ENCODE measurements around the gene KATNAL2. TPM values are rescaled to one million over a fixed set of nuclear protein-coding genes. Genes with fewer than 3 reads are reported as not detected.

The KATNAL2 gene
- total RNA-seq, 1 experiment from 2014 or later = 2.0 TPM

DNA sequence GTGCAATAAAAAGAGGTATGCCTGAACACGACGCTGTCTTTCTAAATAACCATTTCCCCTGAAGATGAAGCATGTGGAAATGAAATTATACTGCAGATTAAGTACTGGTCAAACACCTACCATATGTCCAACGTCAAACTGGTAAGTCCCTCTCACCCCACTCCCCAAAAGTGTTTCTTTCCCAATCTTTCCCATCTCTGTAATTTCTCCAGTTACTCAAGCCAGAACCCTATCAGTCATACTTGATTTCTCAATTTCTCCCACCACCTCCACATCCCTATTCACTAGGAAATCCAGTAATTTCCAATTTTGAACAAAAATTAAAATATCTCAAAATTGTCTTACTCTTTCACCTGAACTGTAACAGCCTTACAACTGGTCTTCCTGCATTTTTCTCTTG is 203.7 kb downstream of the KATNAL2 start:
- ATAC-seq = no peak
- POLR2A ChIA-PET (ENCODE audit: unreplicated experiment) = no interaction called here

GRCh38 chr18:47141289-47141688 is 223.9 kb downstream of the KATNAL2 start:
- Histone ChIP-seq H3F3A (ENCODE audit: low read length, unreplicated experiment) (no peaks in the 10 kb centered on the region), H2AFZ (ENCODE audit: low read length) (no peak overlapping the region), H3K36me3 (ENCODE audit: low read depth, low read length) (no peaks in the 10 kb centered on the region), H3K27me3 (ENCODE audit: low read length) (no peaks in the 10 kb centered on the region), H3K9me2 (replicated peaks; ENCODE audit: low read length) (no peaks in the 10 kb centered on the region), H3K9ac (ENCODE audit: low read length) (no peak overlapping the region), H3K9me3 (ENCODE audit: low read length) (no peaks in the 10 kb centered on the region), H3K4me3 (ENCODE audit: low read length) (no peak overlapping the region), H3K4me1 (ENCODE audit: insufficient read depth, low read length) (no peaks in the 10 kb centered on the region), H3K79me2 (ENCODE audit: low read length) (peaks cover 21% of the 10 kb centered on the region), H3K27ac (ENCODE audit: low read length) (no peak overlapping the region), H3K4me2 (ENCODE audit: low read length) (no peak overlapping the region), H4K20me1 (ENCODE audit: low read length) (no peaks in the 10 kb centered on the region)
- no peak for DNase-seq
- no TSS peak for BruUV-seq (replicated peaks)
- no peak for TF ChIP-seq EZH2 (IDR thresholded peaks at IDR 0.05; ENCODE audit: low read length, unreplicated experiment)
- TF ChIP-seq EZH2phosphoT487 (IDR thresholded peaks at IDR 0.05; ENCODE audit: borderline replicate concordance, low read length) = no peak
- TF ChIP-seq, protein P1, sequence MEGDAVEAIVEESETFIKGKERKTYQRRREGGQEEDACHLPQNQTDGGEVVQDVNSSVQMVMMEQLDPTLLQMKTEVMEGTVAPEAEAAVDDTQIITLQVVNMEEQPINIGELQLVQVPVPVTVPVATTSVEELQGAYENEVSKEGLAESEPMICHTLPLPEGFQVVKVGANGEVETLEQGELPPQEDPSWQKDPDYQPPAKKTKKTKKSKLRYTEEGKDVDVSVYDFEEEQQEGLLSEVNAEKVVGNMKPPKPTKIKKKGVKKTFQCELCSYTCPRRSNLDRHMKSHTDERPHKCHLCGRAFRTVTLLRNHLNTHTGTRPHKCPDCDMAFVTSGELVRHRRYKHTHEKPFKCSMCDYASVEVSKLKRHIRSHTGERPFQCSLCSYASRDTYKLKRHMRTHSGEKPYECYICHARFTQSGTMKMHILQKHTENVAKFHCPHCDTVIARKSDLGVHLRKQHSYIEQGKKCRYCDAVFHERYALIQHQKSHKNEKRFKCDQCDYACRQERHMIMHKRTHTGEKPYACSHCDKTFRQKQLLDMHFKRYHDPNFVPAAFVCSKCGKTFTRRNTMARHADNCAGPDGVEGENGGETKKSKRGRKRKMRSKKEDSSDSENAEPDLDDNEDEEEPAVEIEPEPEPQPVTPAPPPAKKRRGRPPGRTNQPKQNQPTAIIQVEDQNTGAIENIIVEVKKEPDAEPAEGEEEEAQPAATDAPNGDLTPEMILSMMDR (conservative IDR thresholded peaks at IDR 0.05; ENCODE audit: low read depth, low read length) = no peak
- no peak for ATAC-seq
- ChIA-PET CTCF (no interaction called here), POLR2A (ENCODE audit: unreplicated experiment) (no interaction called here)
- intact Hi-C loops (cut with micrococcal nuclease) = no loop called here

More for the DNA sequence above, 203.7 kb downstream of the KATNAL2 start:
- H4K20me1 ChIP-seq (ENCODE audit: low read length) = no peaks in the 10 kb centered on the region
- no peaks in the 10 kb centered on the region for H3K9me2 ChIP-seq (replicated peaks; ENCODE audit: low read length)
- BruUV-seq (replicated peaks) = no TSS peak
- no peaks in the 10 kb centered on the region for H3K27me3 ChIP-seq (ENCODE audit: low read length)
- no peak for DNase-seq
- no peak overlapping the region for H2AFZ ChIP-seq (ENCODE audit: low read length)
- no peaks in the 10 kb centered on the region for H3K9me3 ChIP-seq (ENCODE audit: low read length)
- no peak overlapping the region for H3K27ac ChIP-seq (ENCODE audit: low read length)
- no peak overlapping the region for H3K4me3 ChIP-seq (ENCODE audit: low read length)
- CTCF ChIA-PET = no interaction called here
- H3K36me3 ChIP-seq (ENCODE audit: low read depth, low read length) = no peaks in the 10 kb centered on the region
- H3K79me2 ChIP-seq (ENCODE audit: low read length) = no peaks in the 10 kb centered on the region
- no peak overlapping the region for H3K9ac ChIP-seq (ENCODE audit: low read length)
- TF ChIP-seq, protein P1 (conservative IDR thresholded peaks at IDR 0.05; ENCODE audit: low read depth, low read length) = no peak
- TF ChIP-seq EZH2phosphoT487 (IDR thresholded peaks at IDR 0.05; ENCODE audit: borderline replicate concordance, low read length) = no peak
- H3F3A ChIP-seq (ENCODE audit: low read length, unreplicated experiment) = no peaks in the 10 kb centered on the region
- H3K4me1 ChIP-seq (ENCODE audit: insufficient read depth, low read length) = no peaks in the 10 kb centered on the region
- H3K4me2 ChIP-seq (ENCODE audit: low read length) = no peak overlapping the region
- intact Hi-C loops (cut with micrococcal nuclease) = no loop called here

DNA sequence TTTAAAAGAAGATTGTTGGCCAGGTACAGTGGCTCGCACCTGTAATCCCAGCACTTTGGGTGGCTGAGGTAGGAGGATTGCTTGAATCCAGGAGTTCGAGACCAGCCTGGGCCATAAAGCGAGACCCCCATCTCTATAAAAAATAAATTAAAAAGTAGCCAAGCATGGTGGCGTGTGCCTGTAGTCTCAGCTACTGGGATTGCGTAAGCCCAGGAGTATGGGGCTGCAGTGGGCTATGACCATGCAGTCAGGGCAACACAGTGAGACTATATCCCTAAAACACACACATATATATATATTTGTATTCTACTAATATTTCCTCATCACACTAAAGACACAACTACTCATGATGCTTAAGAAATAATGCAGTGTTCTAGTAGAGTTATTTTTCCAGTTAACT is 225.8 kb downstream of the KATNAL2 start:
- Histone ChIP-seq H3K9me2 (replicated peaks; ENCODE audit: low read length) (no peaks in the 10 kb centered on the region), H4K20me1 (ENCODE audit: low read length) (no peaks in the 10 kb centered on the region), H3K4me3 (ENCODE audit: low read length) (no peak overlapping the region), H3K79me2 (ENCODE audit: low read length) (peaks cover 29% of the 10 kb centered on the region), H3K4me2 (ENCODE audit: low read length) (no peak overlapping the region), H3K36me3 (ENCODE audit: low read depth, low read length) (no peaks in the 10 kb centered on the region), H3K9ac (ENCODE audit: low read length) (no peak overlapping the region), H2AFZ (ENCODE audit: low read length) (no peak overlapping the region), H3K9me3 (ENCODE audit: low read length) (no peaks in the 10 kb centered on the region), H3F3A (ENCODE audit: low read length, unreplicated experiment) (no peaks in the 10 kb centered on the region), H3K4me1 (ENCODE audit: insufficient read depth, low read length) (no peaks in the 10 kb centered on the region), H3K27ac (ENCODE audit: low read length) (no peak overlapping the region), H3K27me3 (ENCODE audit: low read length) (no peaks in the 10 kb centered on the region)
- ChIA-PET CTCF (no interaction called here), POLR2A (ENCODE audit: unreplicated experiment) (no interaction called here)
- TF ChIP-seq EZH2phosphoT487 (IDR thresholded peaks at IDR 0.05; ENCODE audit: borderline replicate concordance, low read length) = no peak
- TF ChIP-seq, protein P1 (conservative IDR thresholded peaks at IDR 0.05; ENCODE audit: low read depth, low read length) = no peak
- ATAC-seq = no peak
- no peak for DNase-seq
- intact Hi-C loops (cut with micrococcal nuclease) = no loop called here
- BruUV-seq (replicated peaks) = no TSS peak

Measured in PC-3 (cell line).